Liver (tissue), 3 donors: Measurements from ENCODE around the gene NTMT1.

ENCODE experiments used
- EGR1 ChIP-seq, 2 donors: IDR thresholded peaks; 2 replicates each; pipeline ENCODE4 v1.6.1; 2016 to 2018; ENCODE audit warnings: antibody characterized with exemption in 2 of 2, low read depth in 2 of 2
- GABPA ChIP-seq, 2 donors: IDR thresholded peaks in 1 of 2; conservative IDR thresholded peaks in 1 of 2; 2 replicates each; pipeline ENCODE4 v1.6.1; 2016; ENCODE audit warnings: antibody characterized with exemption in 2 of 2, mild to moderate bottlenecking in 1 of 2, moderate library complexity in 1 of 2
- RAD21 ChIP-seq, 2 donors: IDR thresholded peaks; 2 replicates each; pipeline ENCODE4 v1.6.1; 2016; ENCODE audit warnings: antibody characterized with exemption in 2 of 2, mild to moderate bottlenecking in 2 of 2
- RXRA ChIP-seq, 2 donors: IDR thresholded peaks; 2 replicates each; pipeline ENCODE4 v1.6.1; 2017 to 2018; ENCODE audit warnings: antibody characterized with exemption in 2 of 2, mild to moderate bottlenecking in 1 of 2
- TAF1 ChIP-seq: conservative IDR thresholded peaks from 2 replicates; pipeline ENCODE4 v1.6.1; 2016; ENCODE audit warnings: antibody characterized with exemption, mild to moderate bottlenecking
- YY1 ChIP-seq: IDR thresholded peaks from 2 replicates; pipeline ENCODE4 v1.6.1; 2016; ENCODE audit warnings: antibody characterized with exemption, mild to moderate bottlenecking
- TF ChIP-seq, protein P1 (sequence below): fragments of 150-350 bp; IDR thresholded peaks from 2 replicates; pipeline ENCODE4 v1.5.1; 2017; ENCODE audit warnings: improper control_type of control experiment, low read depth, low read length; ENCODE audit not compliant: missing input control
- TF ChIP-seq, protein P2 (sequence below): IDR thresholded peaks from 2 replicates; pipeline ENCODE4 v1.6.1; 2016; ENCODE audit warnings: antibody characterized with exemption
- TF ChIP-seq, protein P3 (sequence below): IDR thresholded peaks from 2 replicates; pipeline ENCODE4 v1.6.1; 2016; ENCODE audit warnings: antibody characterized with exemption, mild to moderate bottlenecking
- donor health status: healthy.
- donor health status: healthy.

DNA sequence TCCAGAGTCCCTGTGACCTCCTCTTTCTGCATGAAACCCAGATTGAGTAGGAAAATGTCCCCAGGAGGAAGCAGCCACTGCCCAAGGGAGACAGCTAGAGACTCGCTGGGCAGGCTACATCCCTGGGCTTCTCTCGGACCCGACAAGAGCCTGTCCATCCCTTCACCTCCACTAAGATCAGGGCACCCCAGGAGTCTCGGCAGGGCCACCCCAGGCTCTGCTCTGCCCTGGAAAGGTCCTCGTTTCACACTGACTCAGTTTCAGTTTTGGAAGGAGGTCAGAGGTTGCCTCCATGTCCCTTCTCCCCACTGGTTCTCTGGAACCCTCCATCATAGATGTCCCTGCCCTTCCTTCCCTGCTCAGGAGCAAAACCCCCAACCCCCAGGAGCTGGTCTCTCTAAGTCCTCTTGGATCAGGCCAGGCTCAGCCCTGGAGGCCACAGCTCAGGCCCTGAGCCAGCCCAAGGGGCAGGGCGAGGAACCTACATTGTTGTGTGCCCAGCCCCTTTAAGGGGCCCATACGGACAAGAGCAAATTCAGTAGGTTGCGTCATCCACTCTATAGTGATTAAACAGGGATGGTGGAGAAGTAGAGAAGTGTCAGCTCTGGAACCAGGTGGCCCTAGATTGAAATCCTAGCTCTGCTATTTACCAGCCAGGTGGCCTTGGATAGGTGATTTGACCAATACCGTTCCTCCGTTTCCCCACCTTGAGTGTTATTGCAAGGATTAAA lies 42.5 kb upstream of the NTMT1 start:
- TF ChIP-seq, protein P1, sequence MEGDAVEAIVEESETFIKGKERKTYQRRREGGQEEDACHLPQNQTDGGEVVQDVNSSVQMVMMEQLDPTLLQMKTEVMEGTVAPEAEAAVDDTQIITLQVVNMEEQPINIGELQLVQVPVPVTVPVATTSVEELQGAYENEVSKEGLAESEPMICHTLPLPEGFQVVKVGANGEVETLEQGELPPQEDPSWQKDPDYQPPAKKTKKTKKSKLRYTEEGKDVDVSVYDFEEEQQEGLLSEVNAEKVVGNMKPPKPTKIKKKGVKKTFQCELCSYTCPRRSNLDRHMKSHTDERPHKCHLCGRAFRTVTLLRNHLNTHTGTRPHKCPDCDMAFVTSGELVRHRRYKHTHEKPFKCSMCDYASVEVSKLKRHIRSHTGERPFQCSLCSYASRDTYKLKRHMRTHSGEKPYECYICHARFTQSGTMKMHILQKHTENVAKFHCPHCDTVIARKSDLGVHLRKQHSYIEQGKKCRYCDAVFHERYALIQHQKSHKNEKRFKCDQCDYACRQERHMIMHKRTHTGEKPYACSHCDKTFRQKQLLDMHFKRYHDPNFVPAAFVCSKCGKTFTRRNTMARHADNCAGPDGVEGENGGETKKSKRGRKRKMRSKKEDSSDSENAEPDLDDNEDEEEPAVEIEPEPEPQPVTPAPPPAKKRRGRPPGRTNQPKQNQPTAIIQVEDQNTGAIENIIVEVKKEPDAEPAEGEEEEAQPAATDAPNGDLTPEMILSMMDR, result no peak
- no peak for TF ChIP-seq YY1
- no peak for TF ChIP-seq EGR1 (IDR thresholded peaks at IDR 0.05; ENCODE audit: low read depth in 2 of 2)
- TF ChIP-seq, protein P2, sequence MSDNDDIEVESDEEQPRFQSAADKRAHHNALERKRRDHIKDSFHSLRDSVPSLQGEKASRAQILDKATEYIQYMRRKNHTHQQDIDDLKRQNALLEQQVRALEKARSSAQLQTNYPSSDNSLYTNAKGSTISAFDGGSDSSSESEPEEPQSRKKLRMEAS, result no peak
- TF ChIP-seq, protein P3, sequence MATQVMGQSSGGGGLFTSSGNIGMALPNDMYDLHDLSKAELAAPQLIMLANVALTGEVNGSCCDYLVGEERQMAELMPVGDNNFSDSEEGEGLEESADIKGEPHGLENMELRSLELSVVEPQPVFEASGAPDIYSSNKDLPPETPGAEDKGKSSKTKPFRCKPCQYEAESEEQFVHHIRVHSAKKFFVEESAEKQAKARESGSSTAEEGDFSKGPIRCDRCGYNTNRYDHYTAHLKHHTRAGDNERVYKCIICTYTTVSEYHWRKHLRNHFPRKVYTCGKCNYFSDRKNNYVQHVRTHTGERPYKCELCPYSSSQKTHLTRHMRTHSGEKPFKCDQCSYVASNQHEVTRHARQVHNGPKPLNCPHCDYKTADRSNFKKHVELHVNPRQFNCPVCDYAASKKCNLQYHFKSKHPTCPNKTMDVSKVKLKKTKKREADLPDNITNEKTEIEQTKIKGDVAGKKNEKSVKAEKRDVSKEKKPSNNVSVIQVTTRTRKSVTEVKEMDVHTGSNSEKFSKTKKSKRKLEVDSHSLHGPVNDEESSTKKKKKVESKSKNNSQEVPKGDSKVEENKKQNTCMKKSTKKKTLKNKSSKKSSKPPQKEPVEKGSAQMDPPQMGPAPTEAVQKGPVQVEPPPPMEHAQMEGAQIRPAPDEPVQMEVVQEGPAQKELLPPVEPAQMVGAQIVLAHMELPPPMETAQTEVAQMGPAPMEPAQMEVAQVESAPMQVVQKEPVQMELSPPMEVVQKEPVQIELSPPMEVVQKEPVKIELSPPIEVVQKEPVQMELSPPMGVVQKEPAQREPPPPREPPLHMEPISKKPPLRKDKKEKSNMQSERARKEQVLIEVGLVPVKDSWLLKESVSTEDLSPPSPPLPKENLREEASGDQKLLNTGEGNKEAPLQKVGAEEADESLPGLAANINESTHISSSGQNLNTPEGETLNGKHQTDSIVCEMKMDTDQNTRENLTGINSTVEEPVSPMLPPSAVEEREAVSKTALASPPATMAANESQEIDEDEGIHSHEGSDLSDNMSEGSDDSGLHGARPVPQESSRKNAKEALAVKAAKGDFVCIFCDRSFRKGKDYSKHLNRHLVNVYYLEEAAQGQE, result no peak
- TF ChIP-seq RXRA (IDR thresholded peaks at IDR 0.05), result no peak
- no peak for TF ChIP-seq RAD21 (IDR thresholded peaks at IDR 0.05)
- TF ChIP-seq TAF1, result no peak
- no peak for TF ChIP-seq GABPA (IDR thresholded peaks at IDR 0.05 in 1 of 2, conservative IDR thresholded peaks at IDR 0.05 in 1 of 2)
